SU-DHL-6 (cell line): ENCODE results near the gene TNFRSF21.

Source experiments
- H2AFZ ChIP-seq: fragments of 200-600 bp; sonication (generic); 2 replicates; pipeline ENCODE4 v1.6.1; 2014; ENCODE audit warnings: low read depth, mild to moderate bottlenecking, moderate library complexity, mixed read lengths, antibody characterized with exemption, low read length; ENCODE audit not compliant: severe bottlenecking
- H3F3A ChIP-seq: fragments of 200-600 bp; shearing (Covaris generic); 2 replicates; pipeline ENCODE4 v1.6.0; 2016; ENCODE audit warnings: antibody characterized with exemption, mild to moderate bottlenecking; ENCODE audit not compliant: insufficient read depth
- H3K27ac ChIP-seq: fragments of 200-600 bp; sonication (generic); 2 replicates; pipeline ENCODE4 v1.5.1; 2016; ENCODE audit warnings: low read depth, mild to moderate bottlenecking, low read length, moderate library complexity, mixed read lengths
- H3K27me3 ChIP-seq: fragments of 200-600 bp; sonication (generic), shearing (Covaris generic); 2 replicates; pipeline ENCODE4 v1.6.0; 2014; ENCODE audit warnings: mild to moderate bottlenecking, low read length
- H3K36me3 ChIP-seq: fragments of 200-600 bp; sonication (generic); 2 replicates; pipeline ENCODE4 v1.6.1; 2014; ENCODE audit warnings: mild to moderate bottlenecking, low read length, mixed read lengths
- H3K4me2 ChIP-seq: fragments of 300-600, 200-600 bp; shearing (Covaris generic), sonication (generic); 2 replicates; pipeline ENCODE4 v1.6.0; 2014; ENCODE audit warnings: low read length, low read depth, mild to moderate bottlenecking; ENCODE audit not compliant: poor library complexity, severe bottlenecking
- H3K4me3 ChIP-seq: fragments of 200-600 bp; sonication (generic); 2 replicates; pipeline ENCODE4 v1.5.1; 2014; ENCODE audit warnings: antibody characterized with exemption, low read length, mild to moderate bottlenecking, mixed read lengths; ENCODE audit not compliant: insufficient read depth, poor library complexity, severe bottlenecking
- H3K79me2 ChIP-seq: fragments of 200-600 bp; sonication (generic); 2 replicates; pipeline ENCODE4 v1.6.1; 2014; ENCODE audit warnings: mild to moderate bottlenecking, low read length, moderate library complexity; ENCODE audit not compliant: insufficient read depth
- H3K9ac ChIP-seq: fragments of 200-600 bp; sonication (generic); 2 replicates; pipeline ENCODE4 v1.7.0; 2014; ENCODE audit warnings: mild to moderate bottlenecking, low read length
- H3K9me2 ChIP-seq: fragments of 200-600 bp; sonication (generic); replicated peaks from 2 replicates; pipeline ENCODE4 v1.6.1; 2014; ENCODE audit warnings: low read length; ENCODE audit not compliant: insufficient read depth
- H3K9me3 ChIP-seq: fragments of 200-600 bp; sonication (generic); 2 replicates; pipeline ENCODE4 v1.6.1; 2014; ENCODE audit warnings: low read length, mixed read lengths; ENCODE audit not compliant: insufficient read depth
- H4K20me1 ChIP-seq: fragments of 200-600 bp; sonication (generic); 2 replicates; pipeline ENCODE4 v1.6.1; 2014; ENCODE audit warnings: low read depth, mild to moderate bottlenecking, antibody characterized with exemption, low read length, moderate library complexity, mixed read lengths
- EZH2phosphoT487 ChIP-seq: fragments of 200-600 bp; sonication (generic), shearing (Covaris generic); conservative IDR thresholded peaks from 2 replicates; pipeline ENCODE4 v1.6.1; 2018; ENCODE audit warnings: mild to moderate bottlenecking, antibody characterized with exemption, low read length, moderate library complexity, mixed read lengths
- TF ChIP-seq, protein P1 (sequence below): fragments of 200-600 bp; sonication (generic); IDR thresholded peaks from one replicate; pipeline ENCODE4 v1.5.1; 2017; ENCODE audit warnings: antibody characterized with exemption, mild to moderate bottlenecking, low read length, moderate library complexity; ENCODE audit not compliant: insufficient read depth, poor library complexity, severe bottlenecking

The TNFRSF21 gene

DNA sequence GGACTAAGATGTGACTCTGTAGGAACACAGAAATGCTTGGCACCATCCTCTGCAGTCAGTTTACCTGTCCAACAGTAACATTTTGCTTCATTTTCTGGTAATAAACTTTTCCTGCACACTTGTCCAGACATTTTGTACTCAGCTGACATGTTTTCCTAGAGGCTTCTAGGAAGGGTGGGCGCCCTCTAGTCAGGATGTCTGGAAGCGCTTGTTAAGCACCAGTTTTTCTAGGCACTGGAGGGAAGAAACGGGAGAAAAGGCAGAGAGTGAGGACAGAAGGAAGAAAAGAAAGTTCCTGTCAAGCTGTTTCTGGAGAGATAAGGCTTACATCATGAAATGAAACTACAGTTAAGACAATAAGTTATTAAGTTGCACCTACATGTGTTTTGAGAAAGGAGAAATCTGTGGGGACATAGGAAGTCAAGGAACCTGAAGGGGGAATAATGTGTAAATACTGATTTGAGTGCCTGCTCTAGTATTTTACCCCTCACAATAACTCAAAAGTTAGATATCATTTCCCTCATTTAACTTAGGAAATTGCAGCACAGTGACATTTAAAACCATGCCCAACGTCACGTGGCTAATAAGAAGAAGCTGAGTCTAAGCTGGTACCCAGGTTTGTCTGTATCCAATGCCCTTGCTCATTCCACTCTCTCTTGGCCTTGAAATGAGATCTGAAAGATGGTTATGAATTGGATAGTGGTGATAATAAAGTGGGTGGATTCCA, 42.7 kb upstream of the TNFRSF21 start:
- H3K27ac ChIP-seq: no peak overlapping the region
- H3K9ac ChIP-seq: no peak overlapping the region
- H3K4me3 ChIP-seq: no peak overlapping the region
- H2AFZ ChIP-seq: no peak overlapping the region
- no peak overlapping the region for H3K4me2 ChIP-seq
- H3K27me3 ChIP-seq: no peaks in the 10 kb centered on the region
- no peaks in the 10 kb centered on the region for H3K79me2 ChIP-seq
- no peaks in the 10 kb centered on the region for H3K9me3 ChIP-seq
- no peaks in the 10 kb centered on the region for H3K36me3 ChIP-seq
- H3F3A ChIP-seq: no peaks in the 10 kb centered on the region
- no peak for TF ChIP-seq EZH2phosphoT487
- TF ChIP-seq, protein P1, sequence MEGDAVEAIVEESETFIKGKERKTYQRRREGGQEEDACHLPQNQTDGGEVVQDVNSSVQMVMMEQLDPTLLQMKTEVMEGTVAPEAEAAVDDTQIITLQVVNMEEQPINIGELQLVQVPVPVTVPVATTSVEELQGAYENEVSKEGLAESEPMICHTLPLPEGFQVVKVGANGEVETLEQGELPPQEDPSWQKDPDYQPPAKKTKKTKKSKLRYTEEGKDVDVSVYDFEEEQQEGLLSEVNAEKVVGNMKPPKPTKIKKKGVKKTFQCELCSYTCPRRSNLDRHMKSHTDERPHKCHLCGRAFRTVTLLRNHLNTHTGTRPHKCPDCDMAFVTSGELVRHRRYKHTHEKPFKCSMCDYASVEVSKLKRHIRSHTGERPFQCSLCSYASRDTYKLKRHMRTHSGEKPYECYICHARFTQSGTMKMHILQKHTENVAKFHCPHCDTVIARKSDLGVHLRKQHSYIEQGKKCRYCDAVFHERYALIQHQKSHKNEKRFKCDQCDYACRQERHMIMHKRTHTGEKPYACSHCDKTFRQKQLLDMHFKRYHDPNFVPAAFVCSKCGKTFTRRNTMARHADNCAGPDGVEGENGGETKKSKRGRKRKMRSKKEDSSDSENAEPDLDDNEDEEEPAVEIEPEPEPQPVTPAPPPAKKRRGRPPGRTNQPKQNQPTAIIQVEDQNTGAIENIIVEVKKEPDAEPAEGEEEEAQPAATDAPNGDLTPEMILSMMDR: no peak
- no peaks in the 10 kb centered on the region for H3K9me2 ChIP-seq
- no peaks in the 10 kb centered on the region for H4K20me1 ChIP-seq

- Histone ChIP-seq H2AFZ (no peak overlapping the region), H4K20me1 (no peaks in the 10 kb centered on the region), H3K9ac (no peak overlapping the region), H3K9me3 (no peaks in the 10 kb centered on the region), H3K36me3 (no peaks in the 10 kb centered on the region), H3K27ac (no peak overlapping the region), H3K79me2 (no peaks in the 10 kb centered on the region), H3K4me3 (no peak overlapping the region), H3K4me2 (no peak overlapping the region), H3K27me3 (no peaks in the 10 kb centered on the region), H3F3A (no peaks in the 10 kb centered on the region), H3K9me2 (no peaks in the 10 kb centered on the region)
- TF ChIP-seq, protein P1: no peak
- TF ChIP-seq EZH2phosphoT487: no peak
Measured at GRCh38 chr6:47351621-47352020, 41.9 kb upstream of the TNFRSF21 start.

DNA sequence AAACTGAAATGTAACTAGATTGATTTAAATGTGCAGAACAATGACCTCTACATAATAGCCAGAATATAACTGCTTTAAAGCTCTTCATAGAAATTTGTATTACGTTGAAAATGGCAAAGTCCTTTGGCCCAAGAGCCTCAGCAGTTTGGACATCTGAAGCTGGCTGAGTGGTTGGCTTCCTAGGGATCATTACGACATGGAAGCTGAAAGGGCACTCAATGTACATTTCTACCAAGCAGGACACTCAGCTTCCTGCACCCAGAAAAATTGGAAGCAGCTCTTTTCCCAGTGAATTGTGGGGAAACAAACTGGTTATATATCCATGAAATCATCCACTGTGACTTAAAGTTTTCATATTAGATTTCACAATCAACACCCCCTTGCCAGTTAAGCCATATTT, 40.2 kb upstream of the TNFRSF21 start:
- H3K9me2 ChIP-seq: no peaks in the 10 kb centered on the region
- no peak overlapping the region for H2AFZ ChIP-seq
- H3K4me2 ChIP-seq: no peak overlapping the region
- no peak overlapping the region for H3K9ac ChIP-seq
- H3K79me2 ChIP-seq: no peaks in the 10 kb centered on the region
- no peaks in the 10 kb centered on the region for H3K27me3 ChIP-seq
- H3F3A ChIP-seq: no peaks in the 10 kb centered on the region
- no peak overlapping the region for H3K4me3 ChIP-seq
- H4K20me1 ChIP-seq: no peaks in the 10 kb centered on the region
- H3K36me3 ChIP-seq: no peaks in the 10 kb centered on the region
- TF ChIP-seq, protein P1: no peak
- TF ChIP-seq EZH2phosphoT487: no peak
- no peak overlapping the region for H3K27ac ChIP-seq
- no peaks in the 10 kb centered on the region for H3K9me3 ChIP-seq
